NCI-H2107 (cell line): ENCODE results near the gene SEMA3D.
A peak's percentile ranks its signal among the peaks of the same experiment; 100 is the strongest.

ENCODE experiments used
- DNase-seq: peaks from one replicate; lab custom pipeline; 2025; lab: John Stamatoyannopoulos, UW

SEMA3D gene

GRCh38 chr7:85031475-85031874 lies 155.4 kb downstream of the SEMA3D start:
- DNase-seq: no peak

GRCh38 chr7:85030893-85031292 lies 156.0 kb downstream of the SEMA3D start:
- DNase-seq: no peak

GRCh38 chr7:85025312-85025756 lies 161.5 kb downstream of the SEMA3D start:
- DNase-seq: no peak

GRCh38 chr7:85023916-85024315 lies 162.9 kb downstream of the SEMA3D start:
- no peak for DNase-seq

- DNase-seq: peak; percentile 13
Measured at GRCh38 chr7:85023066-85023712, 163.7 kb downstream of the SEMA3D start.

GRCh38 chr7:85022064-85022697 lies 164.7 kb downstream of the SEMA3D start:
- DNase-seq: no peak

GRCh38 chr7:85021101-85021704 lies 165.7 kb downstream of the SEMA3D start:
- no peak for DNase-seq

- no peak for DNase-seq
Measured at GRCh38 chr7:85019778-85020177, 167.1 kb downstream of the SEMA3D start.

GRCh38 chr7:85019176-85019575 lies 167.7 kb downstream of the SEMA3D start:
- DNase-seq: no peak

- DNase-seq: no peak
Measured at GRCh38 chr7:85018498-85018897, 168.4 kb downstream of the SEMA3D start.

GRCh38 chr7:85016286-85016685 lies 170.6 kb downstream of the SEMA3D start:
- no peak for DNase-seq

- DNase-seq: no peak
Measured at GRCh38 chr7:85014936-85015660, 171.8 kb downstream of the SEMA3D start.

GRCh38 chr7:85011127-85011526 lies 175.7 kb downstream of the SEMA3D start:
- DNase-seq: no peak

GRCh38 chr7:85010306-85010705 lies 176.6 kb downstream of the SEMA3D start:
- DNase-seq: no peak

GRCh38 chr7:85006754-85007153 lies 180.1 kb downstream of the SEMA3D start:
- no peak for DNase-seq

- no peak for DNase-seq
Measured at GRCh38 chr7:85004402-85004801, 182.5 kb downstream of the SEMA3D start.

GRCh38 chr7:85001495-85002345 lies 185.1 kb downstream of the SEMA3D start:
- no peak for DNase-seq

- peak; percentile 74 for DNase-seq
Measured at GRCh38 chr7:85000735-85001350, 186.0 kb downstream of the SEMA3D start.

- DNase-seq: no peak
Measured at GRCh38 chr7:84999450-84999849, 187.4 kb downstream of the SEMA3D start.

- DNase-seq: no peak
Measured at GRCh38 chr7:84998665-84999064, 188.2 kb downstream of the SEMA3D start.

- no peak for DNase-seq
Measured at GRCh38 chr7:84997626-84998025, 189.2 kb downstream of the SEMA3D start.
